Endothelial cell of umbilical vein (primary cell): Measurements from ENCODE around the gene FRMD4A. TPM values are rescaled to one million over a fixed set of nuclear protein-coding genes. Genes with fewer than 3 reads are reported as not detected.

Experiments used
- BruUV-seq: library from RNA; stranded (reverse); fragments of 400-500 nt; replicated peaks from 2 replicates; lab custom pipeline; 2021; lab: Mats Ljungman, UMichigan
- CTCF ChIA-PET: fragments of 300-600, 350-600 bp; sonication (Branson Sonifier 250); formaldehyde crosslinking; loops from one replicate; lab custom pipeline; 2021; ENCODE audit warnings: antibody characterized with exemption, inconsistent platforms; lab: Charles Lee
- POLR2A ChIA-PET: fragments of 300-600, 350-600 bp; sonication (Branson Sonifier 250); formaldehyde crosslinking; loops from one replicate; lab custom pipeline; 2021; ENCODE audit warnings: antibody characterized with exemption, inconsistent platforms; lab: Charles Lee
- DNase-seq: peaks from one replicate; pipeline ENCODE4 v3.0.0-alpha.2; 2011; ENCODE audit warnings: low read depth, low spot score
- FAIRE-seq: peaks from 2 replicates; lab custom pipeline; 2011; peaks lifted over from hg19 to GRCh38; lab: Jason Lieb, UNC
- H2AFZ ChIP-seq: 2 replicates; pipeline ENCODE4 v1.6.0; 2012; ENCODE audit warnings: low read depth, low read length, control low read depth, inconsistent platforms
- H3K27ac ChIP-seq: 2 replicates; pipeline ENCODE4 v1.5.1; 2011; ENCODE audit warnings: low read depth, mild to moderate bottlenecking, control low read depth, low read length, moderate library complexity; ENCODE audit not compliant: insufficient read depth
- H3K27me3 ChIP-seq, 2 experiments: 2 replicates each; pipeline versions ENCODE4 v1.6.0 to v1.6.1; 2011; ENCODE audit warnings: low read length in 2 of 2, mixed read lengths in 1 of 2; ENCODE audit not compliant: control insufficient read depth in 2 of 2, insufficient read depth in 2 of 2
- H3K36me3 ChIP-seq, 2 experiments: 2 replicates in 1 of 2; 3 replicates in 1 of 2; pipeline ENCODE4 v1.5.1; 2011; ENCODE audit warnings: low read length in 2 of 2, mild to moderate bottlenecking in 1 of 2, moderate library complexity in 1 of 2; ENCODE audit not compliant: control insufficient read depth in 2 of 2, insufficient read depth in 2 of 2; ENCODE audit errors: extremely low read depth in 1 of 2
- H3K4me1 ChIP-seq: 3 replicates; pipeline ENCODE4 v1.5.1; 2011; ENCODE audit warnings: mild to moderate bottlenecking, low read length; ENCODE audit not compliant: control insufficient read depth, insufficient read depth; ENCODE audit errors: extremely low read depth
- H3K4me2 ChIP-seq: 2 replicates; pipeline ENCODE4 v1.6.1; 2011; ENCODE audit warnings: low read length, control low read depth, mixed read lengths; ENCODE audit not compliant: insufficient read depth
- H3K4me3 ChIP-seq, 3 experiments: fragments of 200-600 bp in 1 of 3; sonication (generic), shearing (Covaris generic) in 1 of 3; replicated peaks in 1 of 3; 2 replicates each; pipeline ENCODE4 v1.5.1; 2011 to 2016; ENCODE audit warnings: control low read depth in 3 of 3, low read length in 3 of 3, mild to moderate bottlenecking in 2 of 3, inconsistent platforms in 1 of 3, low read depth in 1 of 3, moderate library complexity in 1 of 3; ENCODE audit not compliant: insufficient read depth in 1 of 3
- H3K79me2 ChIP-seq: 2 replicates; pipeline ENCODE4 v1.6.0; 2012; ENCODE audit warnings: low read length, inconsistent platforms; ENCODE audit not compliant: control insufficient read depth, insufficient read depth
- H3K9ac ChIP-seq: replicated peaks from 2 replicates; pipeline ENCODE3; 2011; ENCODE audit warnings: low read length, control low read depth; ENCODE audit not compliant: insufficient read depth; ENCODE audit errors: extremely low read depth
- H3K9me1 ChIP-seq: replicated peaks from 3 replicates; pipeline ENCODE4 v1.6.0; 2011; ENCODE audit warnings: mild to moderate bottlenecking, low read length; ENCODE audit not compliant: control insufficient read depth, insufficient read depth; ENCODE audit errors: extremely low read depth
- H3K9me3 ChIP-seq: replicated peaks from 2 replicates; pipeline ENCODE4 v1.5.1; 2012; ENCODE audit warnings: low read length, inconsistent platforms; ENCODE audit not compliant: control insufficient read depth, insufficient read depth
- H4K20me1 ChIP-seq: replicated peaks from 2 replicates; pipeline ENCODE3; 2011; ENCODE audit warnings: mild to moderate bottlenecking, low read length; ENCODE audit not compliant: control insufficient read depth, insufficient read depth; ENCODE audit errors: extremely low read depth
- CTCF ChIP-seq, 2 donors: IDR thresholded peaks; 1 replicate in 1 of 2; 2 replicates in 1 of 2; pipeline ENCODE4 v1.5.1; 2011; ENCODE audit warnings: low read length in 2 of 2, mild to moderate bottlenecking in 2 of 2, moderate library complexity in 2 of 2, control low read depth in 1 of 2, inconsistent platforms in 1 of 2, low read depth in 1 of 2; ENCODE audit not compliant: insufficient read depth in 1 of 2; ENCODE audit errors: extremely low read depth in 1 of 2
- EZH2 ChIP-seq: IDR thresholded peaks from 2 replicates; pipeline ENCODE4 v1.6.1; 2012; ENCODE audit warnings: borderline replicate concordance, low read depth, mild to moderate bottlenecking, moderate library complexity, low read length, inconsistent platforms; ENCODE audit not compliant: severe bottlenecking
- FOS ChIP-seq: IDR thresholded peaks from 2 replicates; pipeline ENCODE4 v1.6.1; 2011; ENCODE audit warnings: mild to moderate bottlenecking, low read length, moderate library complexity, borderline replicate concordance; ENCODE audit not compliant: insufficient read depth
- GATA2 ChIP-seq: IDR thresholded peaks from 2 replicates; pipeline ENCODE4 v1.7.0; 2011; ENCODE audit warnings: low read depth, mild to moderate bottlenecking, moderate library complexity, mixed read lengths, low read length; ENCODE audit not compliant: insufficient read length, insufficient read depth
- JUN ChIP-seq: IDR thresholded peaks from 2 replicates; pipeline ENCODE4 v1.6.1; 2011; ENCODE audit warnings: borderline replicate concordance, low read depth; ENCODE audit not compliant: insufficient read length, insufficient read depth
- MAX ChIP-seq: IDR thresholded peaks from 2 replicates; pipeline ENCODE4 v1.6.1; 2011; ENCODE audit not compliant: insufficient read depth, insufficient read length
- MYC ChIP-seq: IDR thresholded peaks from one replicate; pipeline ENCODE4 v1.6.1; 2011; ENCODE audit warnings: mild to moderate bottlenecking, low read depth, low read length
- POLR2A ChIP-seq: IDR thresholded peaks from 2 replicates; pipeline ENCODE4 v1.6.1; 2012; ENCODE audit warnings: low read depth, mild to moderate bottlenecking, control low read depth, low read length
- POLR2AphosphoS5 ChIP-seq: IDR thresholded peaks from 2 replicates; pipeline ENCODE4 v1.6.1; 2012; ENCODE audit warnings: low read depth, mild to moderate bottlenecking, control low read depth, low read length, moderate library complexity; ENCODE audit not compliant: insufficient read depth
- dilution Hi-C: fragments of 300-500 bp; cut with MboI; formaldehyde crosslinking; loops from one replicate; pipeline ENCODE4 v1.15.0; 2019; ENCODE audit warnings: low sequenced_read_pairs; ENCODE audit not compliant: extremely low pct_ligation_motif_present
- intact Hi-C: fragments of 100-400 bp; cut with micrococcal nuclease; formaldehyde crosslinking; loops from one replicate; pipeline ENCODE4 v1.10.0; 2022
- polyA plus RNA-seq, 4 experiments: library from polyadenylated mRNA; depleted of rRNA in 3 of 4; stranded (reverse) in 3 of 4; unstranded in 1 of 4; fragments of >200 nt; gene quantifications; 2 replicates each; pipeline versions ENCODE4 v1.2.1 to v1.2.3, GENCODE V29; 2011 to 2012; ENCODE audit warnings: missing spikeins in 1 of 4
- total RNA-seq: library from RNA; stranded (reverse); gene quantifications from 2 replicates; pipeline ENCODE4 v1.2.3, GENCODE V29; 2021

Gene FRMD4A
- total and polyA plus RNA-seq, 2 donors (not counting 3 experiments of a cell fraction or from before 2014, with no cell fraction given) = 123 to 148 TPM

GRCh38 chr10:13920031-13920430 lies 410.7 kb downstream of the FRMD4A start:
- dilution Hi-C loops = no loop called here

More at GRCh38 chr10:13920031-13920430, 410.7 kb downstream of the FRMD4A start:
- POLR2A ChIA-PET = no interaction called here
- no peaks in the 10 kb centered on the region for H3K79me2 ChIP-seq
- no peak overlapping the region for H3K4me2 ChIP-seq
- FAIRE-seq = no peak
- H3K4me3 ChIP-seq = no peak overlapping the region
- CTCF ChIA-PET = no interaction called here
- no peaks in the 10 kb centered on the region for H3K27me3 ChIP-seq
- intact Hi-C loops = loop anchor here (5.0 kb wide), 1 partner anchor 38 kb away; no protein-coding TSS in a partner anchor
- TF ChIP-seq POLR2AphosphoS5 (no peak), JUN (no peak), FOS (no peak), CTCF (IDR thresholded peaks at IDR 0.05; ENCODE audit: extremely low read depth in 1 of 2, insufficient read depth in 1 of 2, low read depth in 1 of 2, low read length in 2 of 2) (no peak), MAX (no peak), EZH2 (no peak), POLR2A (no peak), GATA2 (no peak), MYC (no peak)
- no TSS peak for BruUV-seq
- no peak for DNase-seq
- H3K4me1 ChIP-seq = peaks cover 22% of the 10 kb centered on the region
- H3K27ac ChIP-seq = no peak overlapping the region
- H4K20me1 ChIP-seq = no peaks in the 10 kb centered on the region
- no peaks in the 10 kb centered on the region for H3K9me1 ChIP-seq
- H3K9ac ChIP-seq = no peak overlapping the region
- no peaks in the 10 kb centered on the region for H3K9me3 ChIP-seq
- H2AFZ ChIP-seq = no peak overlapping the region
- H3K36me3 ChIP-seq = no peaks in the 10 kb centered on the region
